Heart right ventricle (tissue), 16 donors: Measurements from ENCODE around the gene SERPINE2. TPM values are rescaled to one million over a fixed set of nuclear protein-coding genes. Genes with fewer than 3 reads are reported as not detected.

Experiments used
- ATAC-seq, 8 donors: fragments of 200-7000 bp; cut with Tn5 transposase; one replicate each; pipeline ENCODE4 v1.9.1; 2020; ENCODE audit warnings: mild to moderate bottlenecking in 8 of 8, moderate library complexity in 8 of 8, moderate number of reproducible peaks in 1 of 8
- DNase-seq, 2 donors: peaks; one replicate each; pipeline ENCODE4 v3.0.0-alpha.2; 2020
- H3K27ac ChIP-seq, 10 donors: fragments of 200-600 bp; sonication (generic) in 2 of 10; one replicate each; pipeline versions ENCODE4 v1.5.0 to v1.8.0; 2020 to 2022; ENCODE audit warnings: mild to moderate bottlenecking in 3 of 10
- H3K27me3 ChIP-seq, 7 donors: fragments of 200-600 bp; one replicate each; pipeline ENCODE4 v1.8.0; 2021 to 2022; ENCODE audit warnings: mild to moderate bottlenecking in 2 of 7
- H3K36me3 ChIP-seq, 9 donors: fragments of 200-600 bp; sonication (generic) in 1 of 9; one replicate each; pipeline versions ENCODE4 v1.5.0 to v1.8.0; 2020 to 2022; ENCODE audit warnings: mild to moderate bottlenecking in 2 of 9
- H3K4me1 ChIP-seq, 9 donors: fragments of 200-600 bp; sonication (generic) in 1 of 9; one replicate each; pipeline versions ENCODE4 v1.5.0 to v1.8.0; 2020 to 2022; ENCODE audit warnings: mild to moderate bottlenecking in 4 of 9
- H3K4me3 ChIP-seq, 10 donors: fragments of 200-600 bp; sonication (generic) in 2 of 10; one replicate each; pipeline versions ENCODE4 v1.5.0 to v1.8.0; 2020 to 2022; ENCODE audit warnings: mild to moderate bottlenecking in 7 of 10, moderate library complexity in 2 of 10
- H3K9me3 ChIP-seq, 11 donors: fragments of 200-600 bp in 10 of 11; sonication (generic) in 2 of 11; one replicate each; pipeline versions ENCODE4 v1.5.0 to v1.8.0; 2013 to 2022; ENCODE audit warnings: mild to moderate bottlenecking in 2 of 11, control low read depth in 1 of 11, moderate library complexity in 1 of 11
- CTCF ChIP-seq, 9 donors: fragments of 200-600 bp; sonication (generic) in 2 of 9; IDR thresholded peaks; one replicate each; pipeline versions ENCODE4 v1.5.0 to v1.8.0; 2021 to 2022; ENCODE audit warnings: antibody characterized with exemption in 9 of 9, mild to moderate bottlenecking in 5 of 9, moderate library complexity in 1 of 9
- WGBS, 2 donors: extraction: QIAGEN DNeasy Blood & Tissue Kit; methylation state at CpG; one replicate each; pipeline ENCODE4 v1.1.7; 2013; ENCODE audit warnings: inconsistent platforms in 1 of 2; 5-methylcytosine and 5-hydroxymethylcytosine counted together
- intact Hi-C, 10 donors: fragments of 100-400 bp; cut with DNase I; formaldehyde crosslinking; loops; one replicate each; pipeline versions ENCODE4 v1.11.1 to v1.14.2; 2022
- polyA plus RNA-seq, 2 donors: library from polyadenylated mRNA; stranded (reverse); fragments of 200-250 nt; gene quantifications; one replicate each; pipeline ENCODE4 v1.2.3, GENCODE V29; 2013
- total RNA-seq, 10 donors: library from RNA; stranded (reverse); fragmentation: NEBNext Ultra II Directional in 3 of 10; extraction: Animal tissue kit (Norgen Biotek cat#: 25700) in 3 of 10; gene quantifications; one replicate each; pipeline versions ENCODE4 v1.2.1 to v1.2.4, GENCODE V29; 2021 to 2023
- donor health status: Arrhythmogenic right ventricular cardiomyopathy.
- donor health status: ischemic (EF 13 %, LVEDD 7.1; RV severe dilation, severe dysfunction).
- donor health status: healthy with polysubstance abuse.
- donor health status: DM: no; HTN: yes; CAD: no.
- donor health status: DM: no; HTN: no; CAD: no.
- donor health status: ischemic (EF 25% LVEDD 6.9; RV normal size, moderate dysfunction).
- donor health status: ischemic (EF 25% LVEDD 5.7; RV mildly dilated, moderate dysfunction).
- donor health status: healthy.
- donor health status: DM: yes; HTN: yes; CAD: no.
- donor health status: Ischemic cardiomyopathy.
- donor health status: ischemic (EF 35%, LVEDD 5.7; RV mildly dilated, moderate dysfunction).
- donor health status: nonischemic (EF 11% LVEDD 7.7; RV severe dilation, severe dysfunction).
- donor health status: DM: yes; HTN: yes; CAD: no.
- donor health status: PGD.
- donor health status: ischemic (EF 29% LVEDD 5.4; RV normal size, mild dysfunction).
- donor health status: nonischemic (EF 23%, LVEDD 6.1; RV moderate dilation, normal function).

SERPINE2 gene
- total and polyA plus RNA-seq, 12 donors, result 5.3 to 56.6 (median 19.7) TPM

GRCh38 chr2:223973606-223974005 is 65.5 kb downstream of the SERPINE2 start:
- H3K27me3 ChIP-seq, result no peaks in the 10 kb centered on the region
- H3K9me3 ChIP-seq, result no peaks in the 10 kb centered on the region
- no peak for TF ChIP-seq CTCF (IDR thresholded peaks at IDR 0.05)
- peaks cover 0 to 5% (median 0%) of the 10 kb centered on the region in 9 donors for H3K4me1 ChIP-seq
- ATAC-seq (no peak), DNase-seq (no peak)
- no peak overlapping the region for H3K27ac ChIP-seq
- 97 to 100% methylated on average over 3 of the region's 3 CpGs for WGBS, 2 donors
- H3K4me3 ChIP-seq, result no peak overlapping the region
- intact Hi-C loops, result loop anchor here in 5 of 10 donors (5.0 to 10.0 kb wide), 5 partner anchors 309 to 679 kb away; no protein-coding TSS in a partner anchor
- H3K36me3 ChIP-seq, result peaks cover 0 to 27% (median 0%) of the 10 kb centered on the region in 9 donors

- DNase-seq (no peak), ATAC-seq (no peak)
- WGBS, 2 donors, result 61 to 72% methylated on average over 7 of the region's 7 CpGs
- intact Hi-C loops, result loop anchor here in 5 of 10 donors (5.0 to 10.0 kb wide), 5 partner anchors 310 to 680 kb away; no protein-coding TSS in a partner anchor
- Histone ChIP-seq H3K27ac (no peak overlapping the region), H3K36me3 (peaks cover 0 to 29% (median 0%) of the 10 kb centered on the region in 9 donors), H3K9me3 (no peaks in the 10 kb centered on the region), H3K4me1 (peaks cover 0 to 5% (median 0%) of the 10 kb centered on the region in 9 donors), H3K27me3 (no peaks in the 10 kb centered on the region), H3K4me3 (no peak overlapping the region)
- no peak for TF ChIP-seq CTCF (IDR thresholded peaks at IDR 0.05)
These were observed 66.4 kb downstream of the SERPINE2 start for GRCh38 chr2:223972656-223973102.

GRCh38 chr2:223971731-223972130 is 67.4 kb downstream of the SERPINE2 start:
- no peaks in the 10 kb centered on the region for H3K27me3 ChIP-seq
- DNase-seq (no peak), ATAC-seq (no peak)
- H3K4me3 ChIP-seq, result no peak overlapping the region
- H3K27ac ChIP-seq, result no peak overlapping the region
- no peaks in the 10 kb centered on the region for H3K9me3 ChIP-seq
- 91 to 92% methylated on average over 5 of the region's 5 CpGs for WGBS, 2 donors
- TF ChIP-seq CTCF (IDR thresholded peaks at IDR 0.05), result no peak
- intact Hi-C loops, result loop anchor here in 7 of 10 donors (1.0 to 10.0 kb wide), 8 partner anchors 21 to 681 kb away; no protein-coding TSS in a partner anchor
- peaks cover 0 to 5% (median 0%) of the 10 kb centered on the region in 9 donors for H3K4me1 ChIP-seq
- peaks cover 0 to 31% (median 4%) of the 10 kb centered on the region in 9 donors for H3K36me3 ChIP-seq

- peaks cover 0 to 5% (median 0%) of the 10 kb centered on the region in 9 donors for H3K4me1 ChIP-seq
- H3K27me3 ChIP-seq, result no peaks in the 10 kb centered on the region
- no peaks in the 10 kb centered on the region for H3K9me3 ChIP-seq
- 62 to 65% methylated on average over 8 of the region's 8 CpGs for WGBS, 2 donors
- H3K36me3 ChIP-seq, result peaks cover 0 to 40% (median 9%) of the 10 kb centered on the region in 9 donors
- H3K27ac ChIP-seq, result no peak overlapping the region
- intact Hi-C loops, result loop anchor here (1.0 to 10.0 kb wide), 8 partner anchors 22 to 682 kb away; no protein-coding TSS in a partner anchor
- no peak overlapping the region for H3K4me3 ChIP-seq
- DNase-seq (peak in 1 of 2 donors; percentile 32), ATAC-seq (peak in 3 of 8 donors; percentile 33 to 52 (median 43))
- peak; percentile 87 to 96 (median 93) for TF ChIP-seq CTCF (IDR thresholded peaks at IDR 0.05)
These were observed 68.5 kb downstream of the SERPINE2 start for GRCh38 chr2:223970343-223971128.
